Keratinocyte (primary cell): ENCODE results near the gene AFAP1L1. TPM values are rescaled to one million over a fixed set of nuclear protein-coding genes. Genes with fewer than 3 reads are reported as not detected.

Source experiments
- DNase-seq: peaks from one replicate; pipeline ENCODE4 v3.0.0-alpha.2; 2011; ENCODE audit warnings: low read depth, missing footprints, low spot score
- FAIRE-seq: peaks from 2 replicates; lab custom pipeline; 2011; peaks lifted over from hg19 to GRCh38; lab: Jason Lieb, UNC
- H2AFZ ChIP-seq: 2 replicates; pipeline ENCODE4 v1.6.0; 2012; ENCODE audit warnings: low read length, control low read depth, inconsistent platforms; ENCODE audit not compliant: control insufficient read depth
- H3K27ac ChIP-seq: 2 replicates; pipeline ENCODE4 v1.5.1; 2011; ENCODE audit warnings: low read length; ENCODE audit not compliant: control insufficient read depth, insufficient read depth
- H3K27me3 ChIP-seq: 3 replicates; pipeline ENCODE4 v1.6.0; 2011; ENCODE audit warnings: low read length; ENCODE audit not compliant: control insufficient read depth, insufficient read depth; ENCODE audit errors: extremely low read depth
- H3K36me3 ChIP-seq, 2 experiments: 2 replicates in 1 of 2; 3 replicates in 1 of 2; pipeline ENCODE4 v1.5.1; 2011; ENCODE audit warnings: low read length in 2 of 2, mild to moderate bottlenecking in 1 of 2; ENCODE audit not compliant: control insufficient read depth in 2 of 2, insufficient read depth in 2 of 2; ENCODE audit errors: extremely low read depth in 1 of 2
- H3K4me1 ChIP-seq: 3 replicates; pipeline ENCODE4 v1.5.1; 2011; ENCODE audit warnings: low read length; ENCODE audit not compliant: control insufficient read depth, insufficient read depth; ENCODE audit errors: extremely low read depth
- H3K4me2 ChIP-seq: 3 replicates; pipeline ENCODE4 v1.6.0; 2011; ENCODE audit warnings: low read depth, low read length; ENCODE audit not compliant: control insufficient read depth, insufficient read depth; ENCODE audit errors: extremely low read depth
- H3K4me3 ChIP-seq, 3 experiments: fragments of 200-600 bp in 1 of 3; sonication (generic) in 1 of 3; 2 replicates in 2 of 3; 3 replicates in 1 of 3; pipeline ENCODE4 v1.5.1; 2011 to 2016; ENCODE audit warnings: low read length in 3 of 3, mild to moderate bottlenecking in 3 of 3, control low read depth in 2 of 3, inconsistent platforms in 1 of 3, low read depth in 1 of 3, mixed read lengths in 1 of 3, mixed run types in 1 of 3, moderate library complexity in 1 of 3; ENCODE audit not compliant: control insufficient read depth in 2 of 3, insufficient read depth in 2 of 3; ENCODE audit errors: extremely low read depth in 1 of 3
- H3K79me2 ChIP-seq: 2 replicates; pipeline ENCODE4 v1.6.0; 2012; ENCODE audit warnings: low read length; ENCODE audit not compliant: control insufficient read depth, insufficient read depth
- H3K9ac ChIP-seq: 3 replicates; pipeline ENCODE4 v1.6.0; 2011; ENCODE audit warnings: low read length; ENCODE audit not compliant: control insufficient read depth, insufficient read depth; ENCODE audit errors: extremely low read depth
- H3K9me1 ChIP-seq: 3 replicates; pipeline ENCODE4 v1.6.0; 2011; ENCODE audit warnings: low read length; ENCODE audit not compliant: control insufficient read depth, insufficient read depth; ENCODE audit errors: extremely low read depth
- H3K9me3 ChIP-seq: 2 replicates; pipeline ENCODE4 v1.5.1; 2012; ENCODE audit warnings: low read depth, low read length; ENCODE audit not compliant: control insufficient read depth
- H4K20me1 ChIP-seq: 3 replicates; pipeline ENCODE4 v1.6.0; 2011; ENCODE audit warnings: low read length; ENCODE audit not compliant: control insufficient read depth, insufficient read depth; ENCODE audit errors: extremely low read depth
- CTCF ChIP-seq, 3 experiments: IDR thresholded peaks in 1 of 3; conservative IDR thresholded peaks in 1 of 3; optimal IDR thresholded peaks in 1 of 3; 2 replicates in 2 of 3; 3 replicates in 1 of 3; pipeline versions ENCODE3 to v1.5.1; 2011; ENCODE audit warnings: low read length in 3 of 3, mild to moderate bottlenecking in 3 of 3, moderate library complexity in 2 of 3, control low read depth in 1 of 3, inconsistent platforms in 1 of 3; ENCODE audit not compliant: insufficient read depth in 2 of 3; ENCODE audit errors: extremely low read depth in 1 of 3
- EZH2 ChIP-seq: IDR thresholded peaks from one replicate; pipeline ENCODE4 v1.6.1; 2012; ENCODE audit warnings: inconsistent platforms, mild to moderate bottlenecking, low read length, moderate library complexity
- dilution Hi-C: fragments of 300-500 bp; cut with MboI; formaldehyde crosslinking; loops from one replicate; pipeline ENCODE4 v1.7.0; 2020; ENCODE audit warnings: low sequenced_read_pairs; ENCODE audit not compliant: extremely low pct_ligation_motif_present
- polyA plus RNA-seq, 5 experiments: library from polyadenylated mRNA; depleted of rRNA in 3 of 5; stranded (reverse) in 3 of 5; stranded (forward) in 1 of 5; unstranded in 1 of 5; fragments of >200 nt; gene quantifications; 1 replicate in 1 of 5; 2 replicates in 3 of 5; 3 replicates in 1 of 5; pipeline versions ENCODE4 v1.2.1 to v1.2.3, GENCODE V29; 2011 to 2012; ENCODE audit warnings: missing spikeins in 2 of 5, low read depth in 1 of 5, low replicate concordance in 1 of 5

AFAP1L1 gene
- polyA plus RNA-seq, 1 donor (not counting 4 experiments of a cell fraction or from before 2014, with no cell fraction given): 4.6 TPM

GRCh38 chr5:149273237-149273636 lies 1.6 kb downstream of the AFAP1L1 start:
- FAIRE-seq (no peak), DNase-seq (no peak)
- peaks cover 7% of the 10 kb centered on the region for H3K4me1 ChIP-seq
- no peak overlapping the region for H3K4me2 ChIP-seq
- no peaks in the 10 kb centered on the region for H3K27me3 ChIP-seq
- dilution Hi-C loops: no loop called here
- no peak overlapping the region for H2AFZ ChIP-seq
- no peak overlapping the region for H3K27ac ChIP-seq
- no peaks in the 10 kb centered on the region for H3K9me1 ChIP-seq
- H3K4me3 ChIP-seq: no peak overlapping the region
- H3K79me2 ChIP-seq: no peaks in the 10 kb centered on the region
- peaks cover 2% of the 10 kb centered on the region for H3K9me3 ChIP-seq
- no peak overlapping the region for H3K9ac ChIP-seq
- no peaks in the 10 kb centered on the region for H4K20me1 ChIP-seq
- H3K36me3 ChIP-seq: no peaks in the 10 kb centered on the region
- TF ChIP-seq CTCF (optimal IDR thresholded peaks at IDR 0.05 in 1 of 3, IDR thresholded peaks at IDR 0.05 in 1 of 3, conservative IDR thresholded peaks at IDR 0.05 in 1 of 3; ENCODE audit: extremely low read depth in 1 of 3, insufficient read depth in 2 of 3, low read length in 3 of 3) (no peak), EZH2 (no peak)

GRCh38 chr5:149273950-149274349 lies 2.3 kb downstream of the AFAP1L1 start:
- Histone ChIP-seq H3K4me3 (no peak overlapping the region), H3K4me2 (no peak overlapping the region), H4K20me1 (no peaks in the 10 kb centered on the region), H3K9me1 (no peaks in the 10 kb centered on the region), H3K36me3 (no peaks in the 10 kb centered on the region), H2AFZ (no peak overlapping the region), H3K9me3 (no peaks in the 10 kb centered on the region), H3K27me3 (no peaks in the 10 kb centered on the region), H3K4me1 (peaks cover 7% of the 10 kb centered on the region), H3K27ac (no peak overlapping the region), H3K9ac (no peak overlapping the region), H3K79me2 (no peaks in the 10 kb centered on the region)
- dilution Hi-C loops: no loop called here
- DNase-seq (no peak), FAIRE-seq (no peak)
- TF ChIP-seq CTCF (optimal IDR thresholded peaks at IDR 0.05 in 1 of 3, IDR thresholded peaks at IDR 0.05 in 1 of 3, conservative IDR thresholded peaks at IDR 0.05 in 1 of 3; ENCODE audit: extremely low read depth in 1 of 3, insufficient read depth in 2 of 3, low read length in 3 of 3) (no peak), EZH2 (no peak)
